Thyroid gland (tissue), 4 donors: ENCODE data around the gene CCDC34.

Experiments
- POLR2A ChIP-seq, 2 donors: fragments of 450-650 bp; IDR thresholded peaks; one replicate each; pipeline ENCODE4 v1.6.1; 2017; ENCODE audit warnings: antibody characterized with exemption in 2 of 2, mild to moderate bottlenecking in 2 of 2, moderate library complexity in 1 of 2
- TF ChIP-seq, protein P1 (sequence below), 6 experiments: fragments of 200-600 bp in 3 of 6; fragments of 450-650 bp in 3 of 6; sonication (generic) in 3 of 6; IDR thresholded peaks; one replicate each; pipeline ENCODE4 v1.5.1; 2016 to 2019; ENCODE audit warnings: antibody characterized with exemption in 6 of 6, mild to moderate bottlenecking in 2 of 6, inconsistent platforms in 1 of 6, moderate library complexity in 1 of 6

DNA sequence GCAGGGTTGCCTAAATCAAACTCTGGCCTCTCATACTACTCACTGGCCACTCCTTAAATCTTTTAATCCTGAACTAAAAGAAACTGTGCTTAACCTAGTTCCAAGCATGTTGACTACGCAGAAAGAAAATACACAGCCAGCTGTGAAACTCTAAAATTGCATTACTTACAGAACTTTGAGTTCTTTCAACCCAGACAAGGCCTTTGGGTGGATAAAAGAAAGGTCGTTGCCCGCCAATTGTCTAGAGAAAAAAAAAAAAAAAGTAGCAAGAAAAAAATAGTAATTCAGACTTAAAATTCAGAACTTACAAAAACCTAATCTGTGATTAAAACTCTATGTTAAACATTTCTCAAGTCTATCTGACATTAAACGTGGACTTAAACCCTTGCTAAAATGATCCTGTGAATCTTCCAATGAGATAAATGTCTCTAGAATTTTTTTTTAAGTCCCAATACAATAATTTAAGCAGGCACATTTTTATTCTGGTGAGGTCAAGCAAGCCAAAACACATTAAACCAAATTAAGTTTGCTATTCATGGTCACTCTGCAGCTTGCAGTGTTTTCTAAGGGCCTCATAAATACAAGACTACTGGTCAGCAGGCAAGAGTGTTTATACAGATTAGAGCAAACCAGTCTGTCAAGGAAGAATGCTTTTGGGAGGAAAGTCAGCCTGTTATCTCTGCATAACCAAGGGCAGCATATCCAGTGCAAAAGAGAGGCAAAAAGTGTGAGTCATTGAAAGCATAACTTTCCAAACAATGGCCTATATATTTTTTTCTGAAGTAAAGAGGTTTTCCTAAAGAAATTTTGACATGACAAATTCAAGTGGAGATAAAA, 29.5 kb upstream of the CCDC34 start:
- TF ChIP-seq, protein P1, sequence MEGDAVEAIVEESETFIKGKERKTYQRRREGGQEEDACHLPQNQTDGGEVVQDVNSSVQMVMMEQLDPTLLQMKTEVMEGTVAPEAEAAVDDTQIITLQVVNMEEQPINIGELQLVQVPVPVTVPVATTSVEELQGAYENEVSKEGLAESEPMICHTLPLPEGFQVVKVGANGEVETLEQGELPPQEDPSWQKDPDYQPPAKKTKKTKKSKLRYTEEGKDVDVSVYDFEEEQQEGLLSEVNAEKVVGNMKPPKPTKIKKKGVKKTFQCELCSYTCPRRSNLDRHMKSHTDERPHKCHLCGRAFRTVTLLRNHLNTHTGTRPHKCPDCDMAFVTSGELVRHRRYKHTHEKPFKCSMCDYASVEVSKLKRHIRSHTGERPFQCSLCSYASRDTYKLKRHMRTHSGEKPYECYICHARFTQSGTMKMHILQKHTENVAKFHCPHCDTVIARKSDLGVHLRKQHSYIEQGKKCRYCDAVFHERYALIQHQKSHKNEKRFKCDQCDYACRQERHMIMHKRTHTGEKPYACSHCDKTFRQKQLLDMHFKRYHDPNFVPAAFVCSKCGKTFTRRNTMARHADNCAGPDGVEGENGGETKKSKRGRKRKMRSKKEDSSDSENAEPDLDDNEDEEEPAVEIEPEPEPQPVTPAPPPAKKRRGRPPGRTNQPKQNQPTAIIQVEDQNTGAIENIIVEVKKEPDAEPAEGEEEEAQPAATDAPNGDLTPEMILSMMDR (IDR thresholded peaks at IDR 0.05): no peak
- no peak for TF ChIP-seq POLR2A (IDR thresholded peaks at IDR 0.05)
